Testis (tissue), 2 donors: Measurements from ENCODE around the gene NR1H3.

Experiments
- POLR2A ChIP-seq: fragments of 450-650 bp; IDR thresholded peaks from one replicate; pipeline ENCODE4 v1.6.1; 2017; ENCODE audit warnings: antibody characterized with exemption, mild to moderate bottlenecking, moderate library complexity
- TF ChIP-seq, protein P1 (sequence below), 3 experiments: fragments of 450-650 bp in 2 of 3; fragments of 200-600 bp in 1 of 3; sonication (generic) in 1 of 3; IDR thresholded peaks; one replicate each; pipeline ENCODE4 v1.5.1; 2016 to 2019; ENCODE audit warnings: antibody characterized with exemption in 3 of 3, mild to moderate bottlenecking in 2 of 3, moderate library complexity in 1 of 3

DNA sequence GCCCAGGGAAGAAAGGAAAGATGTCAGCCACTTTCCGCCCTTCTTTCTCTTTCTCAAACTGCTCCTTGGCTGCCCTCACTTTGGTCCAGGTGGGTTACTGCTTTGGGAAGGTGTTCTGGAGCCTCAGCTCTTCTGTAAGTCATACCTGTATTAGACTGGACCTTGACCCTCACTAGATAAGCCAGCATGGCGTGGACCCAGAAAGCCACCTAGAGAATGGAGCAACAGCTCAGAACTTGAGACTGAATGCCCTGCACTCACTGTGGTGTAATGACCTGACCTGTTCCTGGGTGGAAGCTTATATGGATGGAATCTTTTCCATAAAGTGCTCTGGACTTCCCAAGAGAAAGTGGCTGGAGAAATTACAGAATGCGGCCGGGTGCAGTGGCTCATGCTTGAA lies 24.7 kb upstream of the NR1H3 start:
- no peak for TF ChIP-seq POLR2A
- TF ChIP-seq, protein P1, sequence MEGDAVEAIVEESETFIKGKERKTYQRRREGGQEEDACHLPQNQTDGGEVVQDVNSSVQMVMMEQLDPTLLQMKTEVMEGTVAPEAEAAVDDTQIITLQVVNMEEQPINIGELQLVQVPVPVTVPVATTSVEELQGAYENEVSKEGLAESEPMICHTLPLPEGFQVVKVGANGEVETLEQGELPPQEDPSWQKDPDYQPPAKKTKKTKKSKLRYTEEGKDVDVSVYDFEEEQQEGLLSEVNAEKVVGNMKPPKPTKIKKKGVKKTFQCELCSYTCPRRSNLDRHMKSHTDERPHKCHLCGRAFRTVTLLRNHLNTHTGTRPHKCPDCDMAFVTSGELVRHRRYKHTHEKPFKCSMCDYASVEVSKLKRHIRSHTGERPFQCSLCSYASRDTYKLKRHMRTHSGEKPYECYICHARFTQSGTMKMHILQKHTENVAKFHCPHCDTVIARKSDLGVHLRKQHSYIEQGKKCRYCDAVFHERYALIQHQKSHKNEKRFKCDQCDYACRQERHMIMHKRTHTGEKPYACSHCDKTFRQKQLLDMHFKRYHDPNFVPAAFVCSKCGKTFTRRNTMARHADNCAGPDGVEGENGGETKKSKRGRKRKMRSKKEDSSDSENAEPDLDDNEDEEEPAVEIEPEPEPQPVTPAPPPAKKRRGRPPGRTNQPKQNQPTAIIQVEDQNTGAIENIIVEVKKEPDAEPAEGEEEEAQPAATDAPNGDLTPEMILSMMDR (IDR thresholded peaks at IDR 0.05): no peak
